CD4-positive, alpha-beta T cell treated with Interleukin-4 for 4 hours (primary cell): ENCODE data around the gene GDPD2.

Source experiments
- DNase-seq: peaks from one replicate; pipeline ENCODE4 v3.0.0-alpha.2; 2020

GDPD2 gene

GRCh38 chrX:70476934-70477733 is 54.0 kb downstream of the GDPD2 start:
- DNase-seq: no peak

GRCh38 chrX:70477734-70478075 is 54.6 kb downstream of the GDPD2 start:
- DNase-seq: no peak

GRCh38 chrX:70478526-70479245 is 55.6 kb downstream of the GDPD2 start:
- no peak for DNase-seq

- no peak for DNase-seq
Observed at GRCh38 chrX:70479247-70479921, 56.3 kb downstream of the GDPD2 start.

GRCh38 chrX:70479922-70480659 is 57.0 kb downstream of the GDPD2 start:
- DNase-seq: no peak

GRCh38 chrX:70480660-70481018 is 57.5 kb downstream of the GDPD2 start:
- no peak for DNase-seq

- DNase-seq: no peak
Observed at GRCh38 chrX:70481471-70482270, 58.6 kb downstream of the GDPD2 start.

- DNase-seq: no peak
Observed at GRCh38 chrX:70482300-70482699, 59.2 kb downstream of the GDPD2 start.
